HPDE6-E6E7 (cell line): ENCODE results near the gene MZT1.
"Not testable (repeated sequence)": the region's sequence is repeated elsewhere in the genome, so short reads cannot be mapped to it uniquely, and the experiment has no call there.

ENCODE experiments used
- DNase-seq: peaks from one replicate; pipeline ENCODE4 v3.0.0; 2011; ENCODE audit warnings: missing footprints; ENCODE audit errors: extremely low spot score

The MZT1 gene, protein sequence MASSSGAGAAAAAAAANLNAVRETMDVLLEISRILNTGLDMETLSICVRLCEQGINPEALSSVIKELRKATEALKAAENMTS

DNA sequence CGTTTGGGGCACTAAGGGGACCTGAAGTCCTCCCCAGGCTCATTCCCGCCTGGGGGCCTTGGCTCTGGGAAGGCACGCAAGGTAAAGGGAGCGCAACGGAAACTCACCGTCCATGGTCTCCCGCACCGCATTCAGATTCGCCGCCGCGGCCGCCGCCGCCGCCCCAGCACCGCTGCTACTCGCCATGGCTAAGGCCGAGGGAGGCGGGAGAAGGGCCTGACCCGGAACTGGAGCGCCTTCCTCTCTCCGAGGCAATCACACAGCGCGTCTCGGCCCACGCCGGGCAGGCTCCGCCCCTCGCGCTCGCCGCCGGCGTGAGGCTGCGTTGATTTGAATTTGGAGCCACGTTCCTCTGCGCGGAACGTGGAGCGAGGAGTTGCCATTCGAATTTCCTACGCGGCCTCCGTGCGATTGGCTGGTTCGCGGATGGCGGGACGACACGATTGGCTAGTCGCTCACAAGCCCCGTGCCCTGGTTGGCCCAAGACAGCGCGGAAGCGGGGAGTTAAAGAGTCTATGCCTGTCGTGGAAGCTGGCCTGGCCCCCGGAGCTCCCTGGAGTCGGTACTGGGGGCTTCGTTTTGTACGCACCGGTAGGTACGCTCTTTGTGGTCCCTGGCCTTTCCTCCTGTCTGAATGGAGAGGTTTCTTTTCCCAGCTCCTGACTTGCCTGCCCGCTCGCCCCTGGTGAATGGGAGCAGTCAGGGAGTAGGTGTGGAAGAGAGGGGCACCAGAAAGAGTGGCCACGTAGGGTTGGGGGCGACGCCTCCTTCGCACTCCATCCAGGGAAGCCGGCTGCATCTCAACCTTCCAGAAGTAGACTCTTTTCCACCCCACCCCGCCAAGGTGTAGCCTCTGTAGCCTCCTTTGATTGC is at the start of gene MZT1, which contains the start of gene BORA:
Gene MZT1, minus strand, starts transcription at position 213 of the 873 bp plus-strand sequence. Its CDS starts 27 bp downstream, at position 186.
Gene BORA, plus strand, starts transcription at position 507 of the 873 bp plus-strand sequence. CDS start 1,018 bp downstream, outside the sequence.
- peak; percentile 93 for DNase-seq

GRCh38 chr13:72774019-72774418 is 46.6 kb upstream of the MZT1 start:
- DNase-seq, result peak; percentile 11

- no peak for DNase-seq
Measured at GRCh38 chr13:72763411-72763810, 36.0 kb upstream of the MZT1 start.

GRCh38 chr13:72760189-72760588 is 32.8 kb upstream of the MZT1 start:
- no peak for DNase-seq

GRCh38 chr13:72757792-72758535 is 30.5 kb upstream of the MZT1 start:
- DNase-seq, result no peak

DNA sequence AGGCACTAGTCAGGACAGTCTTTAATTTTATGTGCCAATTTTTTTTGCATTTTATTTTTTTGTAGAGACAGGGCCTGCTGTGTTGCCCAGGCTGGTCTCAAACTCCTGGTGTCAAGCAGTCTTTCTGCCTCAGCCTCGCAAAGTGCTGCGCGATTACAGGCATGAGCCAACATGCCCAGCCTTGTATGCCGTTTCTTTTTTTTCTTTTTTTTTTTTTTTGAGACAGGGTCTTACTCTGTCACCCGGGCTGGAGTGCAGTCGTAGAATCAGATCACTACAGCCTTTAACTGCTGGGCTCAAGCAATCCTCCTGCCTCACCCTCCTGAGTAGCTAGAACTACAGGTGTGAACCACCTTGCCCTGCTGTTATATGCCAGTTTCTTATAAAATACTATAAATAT is 26.7 kb upstream of the MZT1 start:
- DNase-seq, result no peak

DNA sequence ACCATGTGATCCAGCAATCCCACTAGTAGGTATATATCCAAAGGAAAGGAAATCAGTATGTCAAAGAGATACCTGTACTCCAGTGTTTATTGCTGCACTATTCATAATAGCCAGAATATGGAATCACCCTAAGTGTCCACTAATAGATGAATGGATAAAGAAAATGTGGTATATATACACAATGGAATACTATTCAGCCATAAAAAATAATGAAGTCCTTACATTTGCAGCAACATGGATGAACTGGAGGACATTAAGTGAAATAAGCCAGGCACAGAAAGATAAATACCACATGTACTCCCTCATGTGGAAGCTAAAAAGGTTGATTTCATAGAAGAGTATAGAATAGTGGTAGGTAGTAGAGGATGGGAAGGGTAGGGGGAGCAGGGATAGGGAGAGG is 23.8 kb upstream of the MZT1 start:
- no peak for DNase-seq

DNA sequence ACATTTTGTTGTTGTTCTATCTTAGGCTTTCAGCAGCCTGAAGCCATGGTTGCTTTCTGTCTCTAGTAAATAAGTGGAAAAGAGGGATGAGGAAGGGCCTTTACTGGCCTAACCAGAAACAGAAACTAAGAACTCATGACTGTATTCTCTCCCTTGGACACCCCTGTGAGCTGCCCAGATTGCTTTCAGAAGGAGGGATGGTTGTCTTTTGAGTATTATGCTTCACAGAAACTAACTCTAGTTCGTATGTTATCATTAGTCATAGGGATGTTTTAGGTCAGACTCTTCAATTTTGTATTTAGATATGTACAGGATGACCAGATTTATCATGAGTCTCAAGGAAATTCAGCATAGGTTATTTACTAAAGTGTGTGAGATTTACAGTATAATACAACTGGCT is 17.8 kb upstream of the MZT1 start:
- no peak for DNase-seq

DNA sequence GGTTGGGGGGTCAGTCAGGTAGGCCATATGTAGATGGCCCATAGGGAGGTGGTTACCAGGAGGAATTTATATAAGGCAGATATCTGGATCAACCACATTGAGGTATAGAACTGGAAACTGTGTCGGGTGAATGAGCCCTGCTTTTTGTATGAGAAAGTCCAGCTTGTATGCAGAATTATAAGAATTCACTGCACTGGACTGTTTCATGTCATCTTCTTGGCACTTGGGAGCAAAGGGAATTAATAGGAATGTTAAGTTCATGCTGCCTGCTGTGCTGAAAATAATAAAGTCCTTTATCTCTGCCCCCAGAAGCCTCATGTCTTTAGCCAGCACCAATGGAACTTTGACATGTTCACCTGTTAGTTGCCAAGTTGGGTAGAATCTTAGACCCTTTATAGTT is 12.6 kb upstream of the MZT1 start:
- DNase-seq, result no peak

DNA sequence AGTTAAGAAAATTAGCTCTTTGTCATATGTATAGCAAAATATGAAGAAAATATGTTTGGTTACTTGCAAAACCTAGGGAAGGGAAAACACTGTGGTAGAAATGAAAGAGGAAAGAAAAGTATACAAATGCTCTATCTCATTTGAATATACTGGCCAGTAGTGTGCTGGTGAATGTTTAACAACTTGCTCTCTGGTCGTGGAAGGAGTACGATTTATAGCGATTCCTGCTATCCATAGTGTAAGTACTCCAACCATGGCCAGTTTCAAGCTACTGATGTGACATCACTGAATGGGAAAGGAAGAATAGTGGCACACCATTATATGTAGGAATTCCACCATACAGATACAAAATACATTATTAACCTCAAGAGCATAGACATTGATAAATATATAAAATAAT is 9.6 kb upstream of the MZT1 start:
- no peak for DNase-seq

DNA sequence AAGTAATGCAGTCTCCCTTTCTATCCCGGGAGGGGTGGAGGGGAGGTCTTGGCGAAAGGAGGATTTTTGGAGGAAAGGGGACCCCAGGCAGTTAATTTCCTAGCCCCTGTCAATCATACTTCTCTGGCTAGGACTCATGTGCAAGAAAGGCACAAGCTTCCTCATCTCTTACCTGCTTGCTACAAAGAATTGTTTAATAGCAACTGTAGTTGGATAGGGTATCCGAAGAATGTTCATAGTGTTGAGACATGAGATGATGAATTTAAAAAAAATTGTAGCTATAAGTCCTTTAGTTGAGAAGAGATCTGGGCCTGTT is 819 bp upstream of the MZT1 start:
- DNase-seq, result no peak

DNA sequence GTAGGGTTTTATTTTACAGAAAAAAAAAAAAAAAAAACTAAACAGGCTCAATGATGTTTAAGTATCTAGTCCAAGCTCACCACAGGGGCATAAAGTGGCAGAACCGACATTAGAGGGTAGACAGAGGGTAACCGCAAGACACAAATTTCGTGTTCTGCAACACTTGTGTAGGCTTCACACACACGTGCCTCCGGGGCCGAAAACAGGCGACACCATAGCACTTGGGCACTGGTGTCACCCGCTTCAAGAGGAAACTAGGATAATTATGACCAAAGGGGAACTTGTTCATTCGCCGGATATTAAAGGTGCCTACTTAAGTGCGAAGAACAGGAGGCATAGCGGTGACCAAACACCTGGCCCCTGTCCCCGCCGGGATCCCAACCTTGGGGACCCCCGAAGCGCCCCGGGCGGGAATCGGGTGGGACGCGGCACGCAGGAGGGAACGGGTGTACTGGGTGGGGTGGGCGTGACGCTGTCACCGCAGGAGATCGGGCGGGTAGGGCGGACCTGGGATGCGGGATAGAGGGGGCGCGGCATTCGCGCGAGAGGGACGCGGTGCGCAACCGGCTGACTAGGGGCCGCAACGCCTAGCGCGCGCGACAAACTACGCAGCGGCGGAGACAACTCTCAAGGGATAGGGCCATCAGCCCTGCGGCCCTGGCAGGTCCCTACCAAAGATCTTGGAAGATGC is 558 bp downstream of the MZT1 start:
- DNase-seq, result peak; percentile 22

DNA sequence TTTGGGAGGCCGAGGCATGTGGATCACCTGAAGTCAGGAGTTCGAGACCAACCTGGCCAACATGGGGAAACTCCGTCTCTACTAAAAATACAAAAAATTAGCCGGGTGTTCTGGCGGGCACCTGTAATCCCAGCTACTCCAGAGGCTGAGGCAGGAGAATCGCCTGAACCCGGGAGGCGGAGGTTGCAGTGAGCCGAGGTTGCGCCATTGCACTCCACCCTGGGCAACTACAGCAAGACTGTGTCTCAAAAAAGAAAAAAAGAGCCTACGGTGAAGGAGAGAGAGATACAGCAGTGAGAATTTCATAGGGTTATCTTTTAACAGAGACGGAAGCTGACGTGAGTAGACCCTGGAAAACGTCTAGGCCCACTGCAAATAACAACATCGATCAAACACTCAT is 1.2 kb downstream of the MZT1 start:
- DNase-seq, result not testable (repeated sequence)

DNA sequence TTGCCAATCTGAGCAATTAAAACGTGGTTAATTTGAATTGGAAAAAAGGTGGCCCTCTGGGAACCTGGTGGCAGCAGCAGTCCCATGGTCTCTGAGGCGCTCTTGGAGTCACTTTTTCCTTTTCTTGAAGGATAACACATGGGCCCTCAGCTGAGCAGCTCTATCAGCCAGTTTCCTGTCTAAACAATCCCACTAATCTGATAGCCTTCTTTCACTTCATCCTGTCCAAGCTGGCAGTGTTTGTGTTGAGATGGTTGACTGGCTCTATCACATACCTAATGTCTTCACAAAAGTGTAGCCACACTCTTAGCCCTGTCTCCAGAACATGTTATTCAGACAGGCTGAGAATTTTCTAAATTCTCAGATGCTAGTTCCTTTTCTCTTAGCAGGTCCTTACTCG is 10.7 kb downstream of the MZT1 start:
- DNase-seq, result no peak

GRCh38 chr13:72700509-72700908 is 26.9 kb downstream of the MZT1 start:
- no peak for DNase-seq

- DNase-seq, result no peak
Measured at GRCh38 chr13:72698164-72698563, 29.3 kb downstream of the MZT1 start.

DNA sequence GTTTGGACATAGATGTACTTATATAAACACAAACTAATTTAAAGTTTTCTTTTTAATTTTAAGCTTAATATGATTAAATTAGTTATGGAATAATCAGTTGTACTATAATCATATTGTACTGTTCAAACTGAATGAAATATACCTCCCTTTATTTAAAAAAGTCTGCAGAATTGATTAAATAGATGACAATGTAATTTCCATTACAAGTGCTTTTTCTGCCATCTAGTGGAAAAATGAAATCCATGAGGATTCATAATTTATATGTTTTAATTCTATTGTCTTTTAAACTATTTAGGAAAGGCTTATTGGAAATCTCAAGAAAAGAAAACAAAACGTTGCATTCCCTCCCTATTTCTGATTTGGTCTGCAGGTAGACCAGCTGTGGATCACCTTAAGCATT is 30.9 kb downstream of the MZT1 start:
- no peak for DNase-seq

DNA sequence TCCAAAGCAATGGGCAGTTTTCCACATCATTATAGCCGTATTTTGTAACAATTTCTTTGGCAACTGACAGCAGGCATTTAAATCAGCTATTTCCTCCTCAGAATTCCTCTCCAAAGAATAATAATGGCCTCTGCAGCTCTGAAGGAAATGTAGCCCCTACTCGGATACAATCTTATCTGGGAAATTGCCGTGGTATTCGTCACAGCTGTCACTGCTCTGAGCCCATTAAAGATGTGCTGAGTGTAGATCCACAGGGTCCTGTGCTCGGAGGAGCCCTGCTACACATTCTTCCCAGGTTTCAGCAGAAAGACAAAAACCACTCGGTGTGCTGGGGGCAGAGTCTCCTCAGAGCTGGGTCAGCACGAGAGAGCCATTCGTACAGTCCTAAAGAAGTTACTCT is 33.1 kb downstream of the MZT1 start:
- no peak for DNase-seq

DNA sequence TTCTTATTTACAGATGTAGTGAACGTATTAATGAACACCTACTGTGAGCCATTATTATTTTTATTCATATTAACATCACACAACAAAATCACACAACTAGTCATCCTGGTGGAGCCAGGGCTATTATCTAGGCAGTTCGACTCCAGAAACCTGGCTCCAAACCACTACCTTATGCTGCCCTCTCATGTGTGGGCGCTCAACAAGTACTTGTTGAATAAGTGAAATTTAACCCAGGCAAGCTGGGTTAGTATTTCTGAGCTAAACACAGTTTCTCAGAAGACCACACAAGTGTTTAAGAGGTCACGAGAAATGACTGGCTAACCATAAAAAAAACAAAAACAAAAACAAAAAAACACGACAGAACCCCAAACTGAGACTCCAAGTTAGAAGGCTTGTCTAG is 33.6 kb downstream of the MZT1 start:
- DNase-seq, result no peak

DNA sequence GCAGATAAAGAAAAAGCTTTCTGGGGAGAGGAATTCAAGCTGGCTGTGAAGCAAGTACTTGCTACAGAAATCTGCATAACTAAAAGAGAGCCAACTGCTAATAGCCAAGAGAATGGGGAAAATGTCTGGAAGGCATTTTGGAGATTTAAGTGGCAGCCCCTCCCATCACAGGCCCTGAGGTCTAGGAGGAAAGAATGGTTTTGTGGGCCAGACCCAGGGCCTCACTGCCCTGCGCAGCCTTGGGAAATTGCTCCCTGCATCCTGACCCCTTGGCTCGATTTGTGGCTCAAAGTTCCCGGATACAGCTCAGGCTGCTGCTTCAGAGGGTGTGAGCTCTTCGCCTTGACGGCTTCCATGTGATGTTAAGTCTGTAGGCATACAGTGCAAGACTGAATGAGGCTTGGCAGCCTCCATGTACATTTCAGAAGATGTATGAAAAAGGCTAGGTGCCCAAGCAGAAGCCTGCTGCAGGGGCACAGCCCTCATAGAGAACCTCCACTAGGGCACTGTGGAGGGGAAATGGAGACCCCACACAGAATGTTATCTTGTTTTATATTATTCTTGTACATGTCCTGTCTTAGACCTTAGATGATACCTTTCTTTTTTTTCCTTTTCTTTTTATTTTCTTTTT is 34.4 kb downstream of the MZT1 start:
- DNase-seq, result no peak

DNA sequence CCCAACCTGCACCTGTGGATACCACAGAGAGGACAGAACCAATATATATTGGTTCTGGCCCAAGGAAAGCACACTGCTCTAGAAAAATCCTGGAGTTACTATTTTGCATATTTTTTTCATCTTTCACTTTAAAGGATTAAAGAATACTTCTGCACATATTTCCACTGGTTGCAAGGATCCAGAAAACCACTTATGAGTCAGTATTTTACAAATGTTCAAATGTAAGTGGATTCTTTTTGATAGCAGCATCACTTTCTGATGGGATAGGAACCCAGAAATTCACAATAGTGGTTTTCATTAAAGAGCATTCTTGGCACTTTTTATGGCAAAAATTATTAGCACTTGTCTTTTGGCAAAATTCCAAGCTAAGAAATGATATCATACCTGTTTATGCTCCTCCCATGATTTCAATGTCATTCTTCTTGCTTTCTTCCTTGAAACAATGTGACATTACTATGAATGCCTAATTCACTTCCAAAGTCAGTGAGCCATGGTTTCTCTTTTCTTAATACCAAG is 38.2 kb downstream of the MZT1 start:
- DNase-seq, result no peak

- no peak for DNase-seq
Measured at GRCh38 chr13:72686766-72687165, 40.7 kb downstream of the MZT1 start.
